ENCODE data around the gene MAB21L1. TPM values are rescaled to one million over a fixed set of nuclear protein-coding genes. Genes with fewer than 3 reads are reported as not detected.

MAB21L1 gene
- total and polyA plus RNA-seq, 2 donors (not counting 1 experiment from before 2014, with no cell fraction given): 2.0 to 2.7 TPM

- no peaks in the 10 kb centered on the region for H4K20me1 ChIP-seq (ENCODE audit: control insufficient read depth, extremely low read depth, insufficient read depth, low read length)
- H3K4me3 ChIP-seq (replicated peaks in 1 of 4; ENCODE audit: control extremely low read depth in 1 of 4, insufficient read depth in 1 of 4, low read depth in 3 of 4, low read length in 4 of 4): peak overlapping the region; percentile 63 to 75 (median 69)
- H3K4me1 ChIP-seq (ENCODE audit: control insufficient read depth, extremely low read depth, insufficient read depth, low read length): no peaks in the 10 kb centered on the region
- no peaks in the 10 kb centered on the region for H3K36me3 ChIP-seq (ENCODE audit: control insufficient read depth, insufficient read depth, low read length)
- peak in 1 of 2 donors; percentile 15 for DNase-seq (ENCODE audit: low read depth in 2 of 2)
- H3K79me2 ChIP-seq (ENCODE audit: control insufficient read depth, insufficient read depth, low read length): peaks cover 2% of the 10 kb centered on the region
- peak overlapping the region; percentile 68 for H3K27ac ChIP-seq (ENCODE audit: insufficient read depth, low read length)
- H2AFZ ChIP-seq (ENCODE audit: low read length): peak overlapping the region; percentile 50
- H3K4me2 ChIP-seq (ENCODE audit: extremely low read depth, insufficient read depth, low read length): peak overlapping the region; percentile 55
- no peaks in the 10 kb centered on the region for H3K27me3 ChIP-seq (ENCODE audit: control insufficient read depth, insufficient read depth, low read length)
- peak overlapping the region; percentile 53 for H3K9ac ChIP-seq (ENCODE audit: insufficient read depth, low read length)
- H3K9me3 ChIP-seq (ENCODE audit: control insufficient read depth, insufficient read depth, low read depth, low read length): no peaks in the 10 kb centered on the region
- TF ChIP-seq, protein P1, sequence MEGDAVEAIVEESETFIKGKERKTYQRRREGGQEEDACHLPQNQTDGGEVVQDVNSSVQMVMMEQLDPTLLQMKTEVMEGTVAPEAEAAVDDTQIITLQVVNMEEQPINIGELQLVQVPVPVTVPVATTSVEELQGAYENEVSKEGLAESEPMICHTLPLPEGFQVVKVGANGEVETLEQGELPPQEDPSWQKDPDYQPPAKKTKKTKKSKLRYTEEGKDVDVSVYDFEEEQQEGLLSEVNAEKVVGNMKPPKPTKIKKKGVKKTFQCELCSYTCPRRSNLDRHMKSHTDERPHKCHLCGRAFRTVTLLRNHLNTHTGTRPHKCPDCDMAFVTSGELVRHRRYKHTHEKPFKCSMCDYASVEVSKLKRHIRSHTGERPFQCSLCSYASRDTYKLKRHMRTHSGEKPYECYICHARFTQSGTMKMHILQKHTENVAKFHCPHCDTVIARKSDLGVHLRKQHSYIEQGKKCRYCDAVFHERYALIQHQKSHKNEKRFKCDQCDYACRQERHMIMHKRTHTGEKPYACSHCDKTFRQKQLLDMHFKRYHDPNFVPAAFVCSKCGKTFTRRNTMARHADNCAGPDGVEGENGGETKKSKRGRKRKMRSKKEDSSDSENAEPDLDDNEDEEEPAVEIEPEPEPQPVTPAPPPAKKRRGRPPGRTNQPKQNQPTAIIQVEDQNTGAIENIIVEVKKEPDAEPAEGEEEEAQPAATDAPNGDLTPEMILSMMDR (conservative IDR thresholded peaks at IDR 0.05 in 1 of 2, IDR thresholded peaks at IDR 0.05 in 1 of 2; ENCODE audit: low read depth in 1 of 2, low read length in 2 of 2): no peak
- TF ChIP-seq EZH2 (IDR thresholded peaks at IDR 0.05; ENCODE audit: low read length, missing control alignments): no peak
These were observed 1.8 kb downstream of the MAB21L1 start for GRCh38 chr13:35474496-35475211.

DNA sequence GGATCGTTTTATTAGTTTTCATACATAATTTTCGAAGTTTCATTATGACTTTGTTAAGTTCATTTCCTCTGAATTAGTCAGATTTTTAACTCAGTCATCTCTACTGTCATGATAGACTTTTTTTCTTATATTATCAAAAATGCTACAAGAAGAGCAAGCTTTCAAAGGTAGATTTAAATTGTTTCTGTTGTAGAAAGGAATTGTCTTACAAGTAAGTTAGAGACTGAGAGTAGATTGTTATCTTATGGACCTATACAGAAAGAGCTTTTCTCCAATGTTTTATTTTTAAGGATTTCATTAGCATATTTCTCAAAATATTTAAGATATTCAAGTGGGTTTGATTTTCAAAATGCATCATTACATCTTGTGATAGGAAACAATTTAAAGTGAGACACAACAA lies 2.7 kb downstream of the MAB21L1 start:
- Histone ChIP-seq H3K79me2 (ENCODE audit: control insufficient read depth, insufficient read depth, low read length) (peaks cover 2% of the 10 kb centered on the region), H3K9me3 (ENCODE audit: control insufficient read depth, insufficient read depth, low read depth, low read length) (no peaks in the 10 kb centered on the region), H3K27ac (ENCODE audit: insufficient read depth, low read length) (no peak overlapping the region), H3K27me3 (ENCODE audit: control insufficient read depth, insufficient read depth, low read length) (no peaks in the 10 kb centered on the region), H3K36me3 (ENCODE audit: control insufficient read depth, insufficient read depth, low read length) (no peaks in the 10 kb centered on the region), H3K4me3 (replicated peaks in 1 of 4; ENCODE audit: control extremely low read depth in 1 of 4, insufficient read depth in 1 of 4, low read depth in 3 of 4, low read length in 4 of 4) (peak overlapping the region in 2 of 4 experiments; percentile 67 to 75), H2AFZ (ENCODE audit: low read length) (no peak overlapping the region), H3K4me1 (ENCODE audit: control insufficient read depth, extremely low read depth, insufficient read depth, low read length) (no peaks in the 10 kb centered on the region), H3K4me2 (ENCODE audit: extremely low read depth, insufficient read depth, low read length) (peak overlapping the region; percentile 55), H4K20me1 (ENCODE audit: control insufficient read depth, extremely low read depth, insufficient read depth, low read length) (no peaks in the 10 kb centered on the region), H3K9ac (ENCODE audit: insufficient read depth, low read length) (no peak overlapping the region)
- DNase-seq (ENCODE audit: low read depth in 2 of 2): no peak
- TF ChIP-seq, protein P1 (conservative IDR thresholded peaks at IDR 0.05 in 1 of 2, IDR thresholded peaks at IDR 0.05 in 1 of 2; ENCODE audit: low read depth in 1 of 2, low read length in 2 of 2): no peak
- no peak for TF ChIP-seq EZH2 (IDR thresholded peaks at IDR 0.05; ENCODE audit: low read length, missing control alignments)

- Histone ChIP-seq H3K27ac (ENCODE audit: insufficient read depth, low read length) (no peak overlapping the region), H3K36me3 (ENCODE audit: control insufficient read depth, insufficient read depth, low read length) (no peaks in the 10 kb centered on the region), H3K4me2 (ENCODE audit: extremely low read depth, insufficient read depth, low read length) (peak overlapping the region; percentile 16), H3K4me1 (ENCODE audit: control insufficient read depth, extremely low read depth, insufficient read depth, low read length) (no peaks in the 10 kb centered on the region), H3K27me3 (ENCODE audit: control insufficient read depth, insufficient read depth, low read length) (no peaks in the 10 kb centered on the region), H3K9me3 (ENCODE audit: control insufficient read depth, insufficient read depth, low read depth, low read length) (no peaks in the 10 kb centered on the region), H4K20me1 (ENCODE audit: control insufficient read depth, extremely low read depth, insufficient read depth, low read length) (no peaks in the 10 kb centered on the region), H2AFZ (ENCODE audit: low read length) (no peak overlapping the region), H3K9ac (ENCODE audit: insufficient read depth, low read length) (no peak overlapping the region), H3K79me2 (ENCODE audit: control insufficient read depth, insufficient read depth, low read length) (peaks cover 2% of the 10 kb centered on the region), H3K4me3 (replicated peaks in 1 of 4; ENCODE audit: control extremely low read depth in 1 of 4, insufficient read depth in 1 of 4, low read depth in 3 of 4, low read length in 4 of 4) (peak overlapping the region in 2 of 4 experiments; percentile 67 to 75)
- DNase-seq (ENCODE audit: low read depth in 2 of 2): no peak
- TF ChIP-seq EZH2 (IDR thresholded peaks at IDR 0.05; ENCODE audit: low read length, missing control alignments): no peak
- TF ChIP-seq, protein P1 (conservative IDR thresholded peaks at IDR 0.05 in 1 of 2, IDR thresholded peaks at IDR 0.05 in 1 of 2; ENCODE audit: low read depth in 1 of 2, low read length in 2 of 2): no peak
These were observed 3.2 kb downstream of the MAB21L1 start for GRCh38 chr13:35473206-35473775.
